GM18498 (cell line): ENCODE data around the gene FGFR3.
A peak's percentile ranks its signal among the peaks of the same experiment; 100 is the strongest.
"Not testable (repeated sequence)": the region's sequence is repeated elsewhere in the genome, so short reads cannot be mapped to it uniquely, and the experiment has no call there.

Experiments used
- ATAC-seq: cut with Tn5 transposase; IDR thresholded peaks from one replicate; pipeline ENCODE4 v1.9.1; 2021; ENCODE audit warnings: mild to moderate bottlenecking, moderate library complexity; ENCODE audit not compliant: unreplicated experiment

The FGFR3 gene

GRCh38 chr4:1836650-1837049, 43.6 kb downstream of the FGFR3 start:
- no peak for ATAC-seq

GRCh38 chr4:1837069-1837468, 44.0 kb downstream of the FGFR3 start:
- ATAC-seq = no peak

- ATAC-seq = no peak
Observed at GRCh38 chr4:1839282-1839681, 46.2 kb downstream of the FGFR3 start.

GRCh38 chr4:1841201-1841886, 48.3 kb downstream of the FGFR3 start:
- ATAC-seq = no peak

- no peak for ATAC-seq
Observed at GRCh38 chr4:1841887-1842210, 48.8 kb downstream of the FGFR3 start.

GRCh38 chr4:1842339-1842895, 49.3 kb downstream of the FGFR3 start:
- ATAC-seq = no peak

- ATAC-seq = no peak
Observed at GRCh38 chr4:1842993-1843448, 49.9 kb downstream of the FGFR3 start.

- ATAC-seq = no peak
Observed at GRCh38 chr4:1843852-1844251, 50.8 kb downstream of the FGFR3 start.

- ATAC-seq = not testable (repeated sequence)
Observed at GRCh38 chr4:1844618-1845017, 51.5 kb downstream of the FGFR3 start.

GRCh38 chr4:1846580-1846979, 53.5 kb downstream of the FGFR3 start:
- no peak for ATAC-seq

- ATAC-seq = no peak
Observed at GRCh38 chr4:1850276-1850675, 57.2 kb downstream of the FGFR3 start.

- ATAC-seq = no peak
Observed at GRCh38 chr4:1851160-1851559, 58.1 kb downstream of the FGFR3 start.

- no peak for ATAC-seq
Observed at GRCh38 chr4:1851575-1852410, 58.7 kb downstream of the FGFR3 start.

- no peak for ATAC-seq
Observed at GRCh38 chr4:1852904-1853623, 60.0 kb downstream of the FGFR3 start.

- no peak for ATAC-seq
Observed at GRCh38 chr4:1854752-1855151, 61.7 kb downstream of the FGFR3 start.

GRCh38 chr4:1855333-1856070, 62.4 kb downstream of the FGFR3 start:
- ATAC-seq = peak; percentile 32

GRCh38 chr4:1856071-1856942, 63.2 kb downstream of the FGFR3 start, which contains the start of gene LETM1:
Gene LETM1, minus strand, starts transcription at chr4:1856156. Its CDS starts 206 bp downstream, at chr4:1855950.
- ATAC-seq = peak; percentile 89

- ATAC-seq = no peak
Observed at GRCh38 chr4:1856943-1857699, 64.0 kb downstream of the FGFR3 start.

GRCh38 chr4:1857931-1858330, 64.8 kb downstream of the FGFR3 start:
- no peak for ATAC-seq
